ENCODE data around the gene SLC9A5. TPM values are rescaled to one million over a fixed set of nuclear protein-coding genes. Genes with fewer than 3 reads are reported as not detected.

The SLC9A5 gene
- total RNA-seq, 1 donor from 2014 or later = 6.4 TPM

- no peak for DNase-seq (ENCODE audit: low spot score)
- intact Hi-C loops (cut with micrococcal nuclease) = no loop called here
- H3K4me1 Mint-ChIP-seq (ENCODE audit: low read depth) = peaks cover 19% of the 10 kb centered on the region
- no peak overlapping the region for H3K27ac Mint-ChIP-seq
- no peaks in the 10 kb centered on the region for H3K27me3 Mint-ChIP-seq (ENCODE audit: low read depth)
- no peak overlapping the region for H3K4me3 Mint-ChIP-seq (ENCODE audit: low read depth)
- H3K9me3 Mint-ChIP-seq = no peaks in the 10 kb centered on the region
- peaks cover 56% of the 10 kb centered on the region for H3K36me3 Mint-ChIP-seq (ENCODE audit: low read depth)
These were observed 10.6 kb upstream of the SLC9A5 start for GRCh38 chr16:67238278-67238575.

DNA sequence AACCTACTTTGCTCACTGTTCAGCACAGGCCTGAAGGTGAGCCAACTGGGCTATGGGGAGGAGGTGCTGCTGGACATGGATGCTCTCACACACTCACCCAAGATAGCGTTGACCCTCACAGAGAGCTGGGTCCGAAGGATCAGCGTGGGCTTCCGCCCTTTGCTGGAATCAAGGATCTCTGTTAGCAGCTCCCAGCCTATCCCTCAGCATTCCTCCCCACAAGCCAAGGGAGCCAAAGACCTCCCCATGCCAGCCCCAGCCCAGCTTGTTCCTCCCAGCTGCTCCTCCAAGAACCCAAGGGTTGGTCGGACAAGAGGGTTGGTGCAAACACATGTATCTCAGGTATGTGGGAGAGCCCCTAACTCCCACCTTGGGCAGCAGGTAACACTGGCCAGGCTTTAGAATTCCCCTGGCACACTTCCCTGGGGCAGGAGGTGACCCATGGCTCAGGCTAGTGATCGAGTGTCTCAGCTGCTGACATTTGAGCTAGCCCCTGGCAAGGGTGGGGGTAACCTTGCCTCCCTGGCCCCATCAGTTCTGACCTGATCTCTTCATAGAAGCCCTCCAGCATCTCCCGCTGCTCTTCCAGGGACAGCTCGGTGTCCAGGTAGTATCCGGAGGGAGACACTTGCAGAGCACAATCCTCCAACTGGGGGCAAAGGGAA, 9.8 kb upstream of the SLC9A5 start:
- Mint-ChIP-seq H3K9me3 (no peaks in the 10 kb centered on the region), H3K4me3 (ENCODE audit: low read depth) (no peak overlapping the region), H3K27ac (no peak overlapping the region), H3K36me3 (ENCODE audit: low read depth) (peaks cover 51% of the 10 kb centered on the region), H3K4me1 (ENCODE audit: low read depth) (peaks cover 25% of the 10 kb centered on the region), H3K27me3 (ENCODE audit: low read depth) (no peaks in the 10 kb centered on the region)
- intact Hi-C loops (cut with micrococcal nuclease) = no loop called here
- no peak for DNase-seq (ENCODE audit: low spot score)

- H3K27ac Mint-ChIP-seq = no peak overlapping the region
- no peaks in the 10 kb centered on the region for H3K9me3 Mint-ChIP-seq
- no peak for DNase-seq (ENCODE audit: low spot score)
- H3K27me3 Mint-ChIP-seq (ENCODE audit: low read depth) = no peaks in the 10 kb centered on the region
- H3K36me3 Mint-ChIP-seq (ENCODE audit: low read depth) = peaks cover 46% of the 10 kb centered on the region
- H3K4me1 Mint-ChIP-seq (ENCODE audit: low read depth) = peaks cover 40% of the 10 kb centered on the region
- intact Hi-C loops (cut with micrococcal nuclease) = loop anchor here (10.0 kb wide), 2 partner anchors 256 to 604 kb away; partner anchors contain the start of genes CENPT, CES4A, NUTF2 and THAP11
- no peak overlapping the region for H3K4me3 Mint-ChIP-seq (ENCODE audit: low read depth)
These were observed 8.3 kb upstream of the SLC9A5 start for GRCh38 chr16:67240506-67240905.

GRCh38 chr16:67241008-67241900, 7.5 kb upstream of the SLC9A5 start:
- peaks cover 39% of the 10 kb centered on the region for H3K36me3 Mint-ChIP-seq (ENCODE audit: low read depth)
- no peaks in the 10 kb centered on the region for H3K27me3 Mint-ChIP-seq (ENCODE audit: low read depth)
- no peak for DNase-seq (ENCODE audit: low spot score)
- peaks cover 38% of the 10 kb centered on the region for H3K4me1 Mint-ChIP-seq (ENCODE audit: low read depth)
- H3K9me3 Mint-ChIP-seq = no peaks in the 10 kb centered on the region
- intact Hi-C loops (cut with micrococcal nuclease) = loop anchor here (10.0 kb wide), 2 partner anchors 256 to 604 kb away; partner anchors contain the start of genes CENPT, CES4A, NUTF2 and THAP11
- no peak overlapping the region for H3K4me3 Mint-ChIP-seq (ENCODE audit: low read depth)
- peak overlapping the region; percentile 69 for H3K27ac Mint-ChIP-seq

GRCh38 chr16:67242138-67242730, 6.5 kb upstream of the SLC9A5 start:
- Mint-ChIP-seq H3K4me1 (ENCODE audit: low read depth) (peaks cover 36% of the 10 kb centered on the region), H3K9me3 (no peaks in the 10 kb centered on the region), H3K4me3 (ENCODE audit: low read depth) (no peak overlapping the region), H3K27ac (peak overlapping the region; percentile 65), H3K36me3 (ENCODE audit: low read depth) (peaks cover 31% of the 10 kb centered on the region), H3K27me3 (ENCODE audit: low read depth) (no peaks in the 10 kb centered on the region)
- intact Hi-C loops (cut with micrococcal nuclease) = loop anchor here (10.0 kb wide), 2 partner anchors 257 to 603 kb away; partner anchors contain the start of genes CENPT, CES4A, NUTF2 and THAP11
- DNase-seq (ENCODE audit: low spot score) = no peak

DNA sequence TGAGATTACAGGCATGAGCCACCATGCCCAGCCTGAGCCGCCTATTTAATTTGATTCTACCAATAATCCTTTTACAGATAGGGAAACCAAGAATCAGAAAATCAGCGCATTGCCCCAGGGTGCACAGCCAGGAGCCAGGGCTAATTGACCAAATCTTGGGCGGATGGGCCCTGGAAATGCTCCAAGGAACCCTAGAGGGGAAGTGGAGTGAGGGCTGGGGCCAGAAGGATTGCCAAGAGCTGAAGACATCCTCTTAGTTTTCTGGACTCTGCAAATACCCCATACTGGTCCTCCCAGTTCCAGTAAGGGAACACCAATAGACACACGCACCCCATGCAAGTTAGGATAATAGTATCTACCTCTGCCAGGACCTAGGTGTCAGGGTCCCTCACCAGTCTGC, 5.3 kb upstream of the SLC9A5 start:
- peaks cover 45% of the 10 kb centered on the region for H3K4me1 Mint-ChIP-seq (ENCODE audit: low read depth)
- H3K4me3 Mint-ChIP-seq (ENCODE audit: low read depth) = no peak overlapping the region
- intact Hi-C loops (cut with micrococcal nuclease) = loop anchor here (10.0 kb wide), 2 partner anchors 259 to 601 kb away; partner anchors contain the start of genes CENPT, CES4A, NUTF2 and THAP11

DNA sequence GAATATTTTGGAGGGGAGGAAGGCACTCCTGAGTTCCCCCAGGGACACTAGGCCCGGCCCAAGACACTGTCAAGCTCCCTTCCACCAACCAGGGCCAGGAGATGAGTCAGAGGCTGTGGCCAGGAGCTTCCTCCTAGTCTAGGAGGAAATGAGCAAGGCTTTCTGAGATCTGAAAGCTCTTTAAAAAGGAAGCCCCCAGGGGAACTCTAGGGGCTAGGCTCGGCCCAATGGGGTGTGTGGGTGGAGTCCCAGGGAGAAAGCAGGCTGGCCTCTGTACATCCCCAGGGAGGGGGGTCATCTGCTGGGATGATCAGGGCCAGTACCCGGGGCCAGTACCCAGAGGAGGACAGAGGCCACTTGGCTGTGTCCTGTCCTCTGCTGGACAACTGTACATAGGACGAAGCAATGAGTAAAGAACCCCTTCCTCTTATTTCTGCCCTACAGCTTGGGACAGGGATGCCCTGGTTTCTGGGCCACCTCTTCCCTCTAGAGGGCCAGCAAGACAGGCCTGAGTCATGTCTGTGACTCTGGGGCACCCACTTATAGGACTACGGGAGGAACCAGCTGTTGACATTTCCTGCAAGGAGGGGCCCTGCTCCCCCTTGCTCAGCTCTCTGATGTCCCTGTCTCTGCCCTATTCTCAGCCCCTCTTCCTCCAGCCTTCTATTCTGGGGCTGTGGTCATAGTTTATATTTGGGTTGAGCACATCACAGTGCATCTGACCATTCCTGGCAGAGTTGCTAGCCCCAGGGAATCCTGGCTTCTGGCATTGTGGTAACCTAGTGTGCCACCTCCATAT, 4.2 kb upstream of the SLC9A5 start:
- intact Hi-C loops (cut with micrococcal nuclease) = loop anchor here (1.0 to 10.0 kb wide), 7 partner anchors 8 to 600 kb away; partner anchors contain the start of genes AGRP, ATP6V0D1, CENPT and CES4A
- H3K4me3 Mint-ChIP-seq (ENCODE audit: low read depth) = peak overlapping the region; percentile 82
- peak overlapping the region; percentile 97 for H3K27ac Mint-ChIP-seq
- H3K9me3 Mint-ChIP-seq = no peaks in the 10 kb centered on the region
- peak; percentile 73 for DNase-seq (ENCODE audit: low spot score)
- H3K36me3 Mint-ChIP-seq (ENCODE audit: low read depth) = peaks cover 9% of the 10 kb centered on the region
- H3K27me3 Mint-ChIP-seq (ENCODE audit: low read depth) = peaks cover 4% of the 10 kb centered on the region
- peaks cover 49% of the 10 kb centered on the region for H3K4me1 Mint-ChIP-seq (ENCODE audit: low read depth)

More for the DNA sequence above, 5.3 kb upstream of the SLC9A5 start:
- H3K27ac Mint-ChIP-seq = peak overlapping the region; percentile 97
- H3K27me3 Mint-ChIP-seq (ENCODE audit: low read depth) = no peaks in the 10 kb centered on the region
- no peak for DNase-seq (ENCODE audit: low spot score)
- peaks cover 20% of the 10 kb centered on the region for H3K36me3 Mint-ChIP-seq (ENCODE audit: low read depth)
- H3K9me3 Mint-ChIP-seq = no peaks in the 10 kb centered on the region

- Mint-ChIP-seq H3K4me1 (ENCODE audit: low read depth) (peaks cover 50% of the 10 kb centered on the region), H3K9me3 (no peaks in the 10 kb centered on the region), H3K4me3 (ENCODE audit: low read depth) (peak overlapping the region; percentile 82), H3K27me3 (ENCODE audit: low read depth) (peaks cover 10% of the 10 kb centered on the region), H3K36me3 (ENCODE audit: low read depth) (peaks cover 6% of the 10 kb centered on the region), H3K27ac (peak overlapping the region; percentile 97)
- intact Hi-C loops (cut with micrococcal nuclease) = loop anchor here (2.0 to 10.0 kb wide), 5 partner anchors 63 to 600 kb away; partner anchors contain the start of genes AGRP, ATP6V0D1, CENPT and CES4A
- DNase-seq (ENCODE audit: low spot score) = no peak
These were observed 3.6 kb upstream of the SLC9A5 start for GRCh38 chr16:67245186-67245585.

GRCh38 chr16:67245674-67246080, 3.1 kb upstream of the SLC9A5 start:
- intact Hi-C loops (cut with micrococcal nuclease) = loop anchor here (2.0 to 10.0 kb wide), 7 partner anchors 33 to 599 kb away; partner anchors contain the start of genes ACD, AGRP, ATP6V0D1 and CENPT
- H3K4me1 Mint-ChIP-seq (ENCODE audit: low read depth) = peaks cover 52% of the 10 kb centered on the region
- peaks cover 12% of the 10 kb centered on the region for H3K27me3 Mint-ChIP-seq (ENCODE audit: low read depth)

DNA sequence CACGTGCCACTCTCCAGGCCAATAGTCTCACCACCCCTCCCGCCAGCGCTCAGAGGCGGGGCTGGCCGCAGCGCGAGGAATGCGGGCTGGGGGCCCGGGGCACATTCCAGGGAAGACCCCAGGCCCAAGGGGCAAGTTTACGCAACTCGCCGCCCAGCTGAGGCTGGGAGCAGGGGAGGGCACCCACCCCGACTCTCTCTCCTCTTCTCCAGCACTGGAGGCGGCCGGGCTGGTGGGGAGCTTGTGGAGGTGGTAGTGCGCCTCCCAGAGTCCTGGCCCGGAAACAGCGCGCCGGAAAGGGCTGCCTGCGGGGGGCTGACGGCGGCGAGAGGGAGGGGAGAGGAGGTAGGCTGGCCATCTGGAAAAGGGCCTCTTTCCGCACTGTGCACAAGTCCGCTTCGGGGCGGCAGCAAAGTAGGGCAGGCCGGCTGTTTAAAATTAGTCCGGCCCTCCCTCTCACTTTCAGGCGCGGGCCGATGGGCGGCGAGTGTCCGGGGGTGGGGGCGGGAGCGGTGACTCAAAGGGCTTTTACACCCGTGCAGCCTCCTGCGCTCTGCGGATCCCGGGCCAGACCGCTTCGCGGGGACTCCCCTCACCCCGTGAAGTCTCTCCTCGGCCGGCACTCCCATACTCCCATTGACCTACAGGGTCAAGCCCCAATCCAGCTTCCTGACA, 2.6 kb upstream of the SLC9A5 start:
- intact Hi-C loops (cut with micrococcal nuclease) = loop anchor here (2.0 to 10.0 kb wide), 6 partner anchors 33 to 599 kb away; partner anchors contain the start of genes ACD, AGRP, ATP6V0D1 and CENPT
- H3K4me3 Mint-ChIP-seq (ENCODE audit: low read depth) = peak overlapping the region; percentile 82

More at GRCh38 chr16:67245674-67246080, 3.1 kb upstream of the SLC9A5 start:
- no peak for DNase-seq (ENCODE audit: low spot score)
- no peaks in the 10 kb centered on the region for H3K9me3 Mint-ChIP-seq
- peaks cover 6% of the 10 kb centered on the region for H3K36me3 Mint-ChIP-seq (ENCODE audit: low read depth)
- no peak overlapping the region for H3K27ac Mint-ChIP-seq
- H3K4me3 Mint-ChIP-seq (ENCODE audit: low read depth) = peak overlapping the region; percentile 82

DNA sequence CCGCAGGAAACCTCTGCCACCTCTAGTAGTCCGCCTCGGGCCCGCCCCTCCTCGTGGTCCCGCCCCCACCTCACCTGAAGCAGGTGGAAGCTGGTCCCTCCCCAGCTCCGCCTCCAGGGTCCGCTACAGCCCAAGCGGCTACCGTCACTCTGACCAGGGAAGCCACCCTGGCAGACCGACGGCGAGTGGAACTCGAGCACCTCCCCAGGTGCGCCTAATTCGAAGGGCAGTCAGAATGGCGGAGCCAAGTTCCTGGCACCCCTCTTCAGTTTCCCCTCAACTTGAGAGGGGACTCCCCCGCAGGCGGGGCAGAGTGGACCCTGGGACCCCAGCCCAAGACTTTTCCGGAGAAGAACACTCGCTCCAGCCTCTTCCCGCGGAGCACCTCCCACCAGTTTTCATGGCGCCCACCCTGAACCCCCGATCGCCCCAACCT, 2.0 kb upstream of the SLC9A5 start:
- intact Hi-C loops (cut with micrococcal nuclease) = loop anchor here (2.0 to 10.0 kb wide), 6 partner anchors 32 to 598 kb away; partner anchors contain the start of genes ACD, AGRP, ATP6V0D1 and CENPT
- peaks cover 12% of the 10 kb centered on the region for H3K27me3 Mint-ChIP-seq (ENCODE audit: low read depth)

More for the DNA sequence above, 2.6 kb upstream of the SLC9A5 start:
- Mint-ChIP-seq H3K36me3 (ENCODE audit: low read depth) (peaks cover 6% of the 10 kb centered on the region), H3K27me3 (ENCODE audit: low read depth) (peaks cover 12% of the 10 kb centered on the region), H3K27ac (peak overlapping the region; percentile 66), H3K9me3 (no peaks in the 10 kb centered on the region), H3K4me1 (ENCODE audit: low read depth) (peaks cover 51% of the 10 kb centered on the region)
- peak; percentile 29 for DNase-seq (ENCODE audit: low spot score)

More for the DNA sequence above, 2.0 kb upstream of the SLC9A5 start:
- peak overlapping the region; percentile 82 for H3K4me3 Mint-ChIP-seq (ENCODE audit: low read depth)
- H3K27ac Mint-ChIP-seq = peak overlapping the region; percentile 66
- peaks cover 46% of the 10 kb centered on the region for H3K4me1 Mint-ChIP-seq (ENCODE audit: low read depth)
- H3K9me3 Mint-ChIP-seq = no peaks in the 10 kb centered on the region
- DNase-seq (ENCODE audit: low spot score) = peak; percentile 23
- H3K36me3 Mint-ChIP-seq (ENCODE audit: low read depth) = peaks cover 6% of the 10 kb centered on the region
